Ureter (tissue), 1 donor: ENCODE measurements around the gene PINK1. TPM values are rescaled to one million over a fixed set of nuclear protein-coding genes. Genes with fewer than 3 reads are reported as not detected.
A peak's percentile ranks its signal among the peaks of the same experiment; 100 is the strongest.

Experiments
- DNase-seq: peaks from one replicate; pipeline ENCODE4 v3.0.0-alpha.2; 2020; ENCODE audit warnings: low spot score
- total RNA-seq: library from RNA; stranded (reverse); gene quantifications from one replicate; pipeline ENCODE4 v1.2.4, GENCODE V29; 2023
- donor health status: DM: yes; HTN: yes; CAD: no.

PINK1 gene
- total RNA-seq, 1 donor from 2014 or later, result 32.6 TPM

DNA sequence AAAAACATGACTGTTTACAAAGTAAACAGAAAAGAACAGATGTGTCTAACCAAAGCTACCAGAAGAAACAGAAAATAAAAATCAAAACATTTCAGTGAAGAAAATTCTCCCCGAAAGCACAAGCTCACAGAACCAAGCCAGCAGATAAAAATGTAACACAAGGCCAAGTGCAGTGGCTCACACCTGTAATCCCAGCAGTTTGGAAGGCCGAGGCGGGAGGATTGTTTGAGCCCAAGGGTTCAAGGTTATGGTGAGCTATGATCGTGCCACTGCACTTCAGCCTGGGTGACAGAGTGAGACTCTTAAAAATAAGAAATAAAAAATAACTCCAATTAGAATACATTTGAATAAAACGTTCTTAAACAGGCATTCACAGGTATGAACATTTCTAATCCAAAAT is 47.0 kb downstream of the PINK1 start:
- no peak for DNase-seq

DNA sequence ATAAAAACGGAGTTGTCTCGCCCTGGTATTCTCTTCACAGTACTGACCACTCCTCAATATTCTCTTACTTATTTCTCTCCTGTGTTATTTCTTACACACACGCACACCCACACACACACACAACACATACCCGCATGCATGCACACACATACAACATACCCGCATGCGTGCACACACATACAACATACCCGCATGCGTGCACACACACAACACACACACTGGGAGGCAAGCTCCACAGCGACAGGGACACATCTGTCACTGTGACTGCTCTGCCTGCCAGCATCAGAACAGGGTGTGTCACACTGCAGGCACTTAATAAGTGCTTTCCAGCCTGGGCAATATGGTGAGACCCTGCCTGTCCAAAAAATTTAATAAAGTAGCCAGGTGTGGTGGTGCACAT is 48.7 kb downstream of the PINK1 start:
- no peak for DNase-seq

DNA sequence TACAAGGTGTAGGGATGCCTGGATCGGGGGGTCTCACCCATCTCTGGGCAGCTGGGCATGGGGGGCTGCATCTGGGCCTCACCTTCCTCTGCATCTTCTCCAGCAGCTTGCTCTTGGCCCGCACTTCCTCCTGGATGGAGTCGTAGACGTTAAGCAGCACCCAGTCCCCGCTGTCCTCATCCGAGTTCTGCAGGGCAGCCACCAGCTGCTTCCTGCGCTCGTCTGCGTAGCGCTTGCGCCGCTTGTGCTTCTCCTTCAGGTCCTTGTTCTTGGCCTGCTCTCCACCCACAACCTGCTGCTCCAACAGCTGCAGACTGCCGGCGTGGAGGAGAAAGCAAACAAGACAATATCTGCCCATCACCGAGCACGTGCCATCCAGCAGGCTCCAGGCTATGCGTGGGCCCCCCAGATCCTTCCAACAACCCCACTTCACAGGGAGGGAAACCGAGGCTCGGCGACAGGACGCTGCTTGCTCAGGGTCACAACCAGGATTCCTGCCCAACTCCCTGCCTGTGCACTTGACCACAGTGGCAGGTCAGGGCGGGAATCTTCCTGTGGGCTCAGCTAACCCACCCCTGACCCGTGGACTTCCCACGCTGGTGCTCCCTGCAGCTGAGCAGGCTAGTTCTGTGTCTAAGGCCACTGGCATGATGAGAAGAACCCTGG is 49.4 kb downstream of the PINK1 start:
- DNase-seq, result no peak

DNA sequence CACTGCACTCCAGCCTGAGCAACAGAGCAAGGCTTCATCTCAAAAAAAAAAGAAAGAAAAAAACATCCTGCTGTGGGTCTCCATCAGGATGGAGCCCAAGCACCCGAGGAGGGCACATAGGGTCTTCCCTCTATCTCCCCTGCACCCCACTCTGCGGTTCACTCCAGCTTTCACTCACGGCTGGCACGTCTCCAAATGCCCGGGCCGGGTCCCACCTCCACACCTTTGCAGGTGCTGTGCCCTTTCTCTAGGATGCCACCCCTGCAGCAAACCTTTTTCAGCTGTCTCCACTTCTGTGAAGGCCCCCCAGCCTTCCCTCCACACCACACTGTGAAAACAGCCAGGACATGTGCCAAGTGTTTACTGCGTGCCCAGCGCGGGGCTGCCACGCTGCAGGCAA is 50.4 kb downstream of the PINK1 start:
- DNase-seq, result no peak

DNA sequence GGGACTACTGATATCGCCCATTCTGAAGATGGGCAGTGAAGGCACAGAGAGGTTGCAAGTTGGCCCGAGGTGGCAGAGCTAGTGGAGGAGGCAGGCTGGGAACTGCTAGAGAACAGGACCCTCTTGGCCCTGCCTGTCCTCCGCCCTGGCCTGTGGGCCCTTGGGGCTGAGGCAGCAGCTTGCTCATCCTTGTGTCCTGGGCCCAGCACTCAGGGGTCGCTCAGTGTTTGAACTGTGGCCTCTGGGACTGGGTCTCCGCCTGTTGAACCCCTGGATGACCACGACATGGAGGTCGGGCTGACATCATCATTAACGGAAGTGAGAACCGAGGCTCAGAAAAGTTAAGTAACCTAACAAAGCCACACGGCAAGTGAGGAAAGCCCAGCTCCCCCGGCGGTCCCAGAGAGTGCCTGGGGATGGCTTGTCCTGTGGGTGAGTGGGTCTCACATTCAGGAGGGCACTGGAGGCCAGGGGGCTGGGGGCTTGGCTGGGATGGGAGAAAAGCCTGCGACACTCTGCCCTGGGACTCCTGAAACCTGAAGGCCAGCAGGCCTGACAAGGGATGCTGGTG is 50.9 kb downstream of the PINK1 start:
- no peak for DNase-seq

DNA sequence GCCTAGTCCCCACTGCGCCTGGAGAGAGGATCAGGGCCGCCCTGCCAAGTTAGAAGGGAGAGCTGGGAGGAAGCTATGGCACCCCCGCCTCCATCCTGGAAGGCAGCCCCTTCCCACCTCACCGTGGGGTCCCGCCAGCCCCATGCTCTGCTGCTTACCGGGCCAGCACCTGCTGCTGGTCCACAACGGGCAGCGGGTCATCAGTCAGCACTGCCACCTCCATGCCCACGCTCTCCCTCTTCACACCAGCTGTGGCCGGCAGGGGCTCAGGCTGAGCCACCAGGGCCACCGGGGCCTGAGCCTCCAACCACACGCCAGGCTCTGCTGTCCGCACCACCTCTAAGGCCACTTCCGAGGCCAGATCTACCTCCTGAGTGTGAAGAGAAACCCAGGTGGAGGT is 51.4 kb downstream of the PINK1 start:
- no peak for DNase-seq

DNA sequence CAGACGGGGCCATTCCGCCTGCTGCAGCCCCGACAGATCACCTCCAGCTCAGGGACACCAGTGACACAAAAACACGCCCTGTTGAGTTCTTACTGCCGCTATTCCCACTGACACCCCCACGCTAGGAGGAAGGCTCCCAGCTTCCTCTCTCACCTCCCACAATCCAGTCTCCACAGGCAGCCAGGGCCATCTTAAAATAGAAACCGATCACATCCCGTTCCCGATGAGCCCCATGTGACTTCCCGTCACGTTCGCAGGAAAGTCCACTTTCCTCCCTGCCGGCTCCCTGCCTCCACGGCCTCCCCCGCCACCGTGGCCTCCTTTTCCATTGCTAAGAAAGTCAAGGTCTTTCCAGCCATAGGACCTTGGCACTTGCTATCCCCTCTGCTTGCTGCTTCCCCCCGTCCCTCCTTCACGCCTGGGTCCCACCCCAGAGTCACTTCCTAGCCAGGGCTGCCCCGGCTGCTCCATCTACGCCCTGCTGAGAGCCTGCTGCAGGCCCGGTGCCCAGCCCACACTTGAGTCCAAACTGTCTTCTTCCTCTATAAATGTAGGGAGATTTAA is 51.9 kb downstream of the PINK1 start:
- DNase-seq, result no peak

DNA sequence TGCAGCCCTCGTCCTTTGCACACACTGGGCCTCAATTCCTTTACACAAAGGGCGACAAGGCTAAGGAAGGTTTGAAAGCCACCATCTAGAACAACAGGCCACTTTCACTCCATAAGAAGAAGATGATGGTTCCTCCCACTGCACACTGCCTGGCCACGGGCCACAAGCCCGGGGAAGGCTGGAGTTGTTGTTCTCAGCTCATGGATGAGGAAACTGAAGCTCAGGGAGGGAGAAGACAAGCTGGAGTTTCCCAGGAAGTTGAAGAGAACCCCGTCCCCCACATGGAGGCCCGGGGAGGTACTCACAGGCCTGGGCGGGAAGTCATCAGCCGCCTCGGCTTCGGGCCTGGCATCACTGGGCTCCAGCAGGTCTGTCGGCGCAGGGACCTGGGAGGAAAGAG is 52.5 kb downstream of the PINK1 start:
- DNase-seq, result no peak

DNA sequence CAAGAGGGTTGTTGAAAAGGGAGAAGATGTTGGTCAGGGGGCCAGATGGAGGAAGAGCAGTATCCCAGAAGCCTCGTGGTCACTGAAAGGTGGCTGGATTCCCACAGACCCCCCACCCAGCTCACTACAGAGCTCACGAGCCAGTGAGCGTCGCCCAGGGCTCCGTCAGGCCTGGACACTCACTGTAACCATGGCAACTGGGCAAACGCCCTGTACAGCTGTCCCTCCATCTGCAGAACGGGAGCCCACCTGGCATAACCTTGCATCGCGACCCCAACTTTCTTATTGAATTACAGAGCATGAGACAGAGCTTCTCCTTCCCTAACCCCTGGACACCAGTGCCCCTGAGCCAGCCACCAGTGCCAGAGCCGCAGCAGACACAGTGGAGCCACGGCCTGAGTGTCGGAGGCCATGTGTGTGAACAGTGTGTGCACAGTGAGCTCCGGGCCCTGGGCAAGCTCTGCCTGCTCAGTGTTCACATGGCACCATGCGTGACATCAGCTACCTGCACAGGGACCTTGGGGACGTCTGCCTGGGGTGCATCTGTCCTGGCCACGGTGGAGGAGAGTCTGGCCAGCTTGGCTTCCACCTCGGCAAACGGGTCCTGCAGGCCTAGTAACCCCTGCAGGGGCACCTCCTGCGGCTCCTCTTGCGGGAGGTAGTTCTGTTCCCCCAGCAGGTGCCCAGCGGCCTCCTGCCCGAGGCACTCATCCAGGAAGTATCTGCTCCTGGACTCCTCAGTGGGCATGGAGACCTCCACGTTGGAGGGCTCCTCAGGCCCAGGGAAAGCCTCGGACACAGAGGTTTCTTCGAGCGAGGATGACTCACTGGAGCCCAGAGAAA is 53.8 kb downstream of the PINK1 start:
- no peak for DNase-seq

DNA sequence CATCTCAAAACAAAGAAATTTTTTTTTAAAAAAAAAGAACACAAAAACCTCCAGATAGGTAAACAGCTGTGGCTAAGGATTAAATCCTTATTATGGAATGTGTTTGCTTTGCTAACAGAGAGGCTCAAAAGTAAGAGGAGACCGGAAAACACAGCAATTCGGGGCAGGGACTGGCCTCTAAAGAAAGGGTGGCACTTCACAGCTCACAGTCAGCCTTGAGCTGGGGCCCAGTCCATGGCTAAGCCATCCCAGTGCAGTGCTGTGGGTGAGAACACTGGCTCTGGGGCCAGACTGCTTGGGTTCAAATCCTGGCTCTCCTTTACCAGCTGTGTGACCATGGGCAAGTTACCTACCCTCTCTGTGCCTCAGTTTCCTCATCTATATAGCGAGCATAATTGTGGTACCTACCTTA is 56.4 kb downstream of the PINK1 start:
- no peak for DNase-seq

DNA sequence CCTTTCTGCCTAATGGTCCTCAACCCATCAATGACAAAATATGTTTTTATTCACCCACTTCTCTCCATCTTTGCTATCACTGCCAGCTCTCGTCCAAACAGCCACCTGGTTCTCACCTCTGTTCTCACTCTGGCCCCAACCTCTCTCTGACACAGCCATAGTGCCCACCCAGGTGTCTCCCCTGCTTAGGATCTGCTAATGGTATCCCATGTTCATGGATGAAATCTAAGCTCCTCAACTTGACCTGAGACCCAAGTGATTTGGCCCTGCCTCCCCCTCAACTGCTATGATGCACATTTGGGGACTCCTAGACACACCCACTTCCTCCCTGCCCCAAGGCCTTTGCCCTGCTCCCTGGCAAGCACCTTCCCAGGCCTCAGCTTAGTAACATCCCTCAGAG is 58.6 kb downstream of the PINK1 start:
- no peak for DNase-seq

DNA sequence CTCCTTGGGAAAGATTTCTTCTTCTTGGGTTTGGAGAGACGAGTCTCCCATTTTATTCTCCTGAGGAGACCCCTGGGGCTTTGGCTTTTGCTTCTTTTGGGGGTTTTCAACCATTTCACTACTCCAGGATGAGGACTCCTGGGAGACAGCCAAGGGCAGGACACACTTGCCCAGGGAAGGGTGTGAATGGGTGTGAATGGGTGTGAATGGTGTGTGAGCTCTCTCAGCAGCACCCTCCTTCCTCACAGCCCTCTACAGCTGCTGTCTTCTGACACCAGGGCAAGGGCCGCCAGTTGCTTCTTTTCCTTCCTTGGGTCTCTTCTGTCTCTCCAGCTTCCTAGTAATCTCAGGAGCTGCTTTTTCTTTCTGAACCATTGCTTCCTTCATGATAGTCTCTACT is 60.4 kb downstream of the PINK1 start:
- no peak for DNase-seq

DNA sequence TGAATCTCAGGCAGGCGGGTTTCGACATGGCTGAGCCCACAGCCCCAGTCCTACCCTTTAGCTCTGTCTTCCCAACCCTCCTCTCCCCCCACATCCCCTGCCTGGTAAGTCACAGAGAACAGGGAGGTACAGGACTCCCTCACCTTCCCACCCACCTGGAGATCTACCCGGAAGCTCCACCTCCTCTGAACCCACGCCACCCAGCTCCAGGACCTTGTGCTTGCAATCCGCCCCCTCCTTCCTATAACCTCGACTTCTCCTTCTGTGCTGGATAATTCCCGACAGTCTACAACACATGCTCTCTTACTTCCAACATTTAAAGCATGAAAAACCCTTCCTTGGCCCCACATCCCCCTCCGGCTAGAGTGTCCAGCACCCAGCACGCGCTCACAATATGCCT is 62.3 kb downstream of the PINK1 start:
- DNase-seq, result no peak

DNA sequence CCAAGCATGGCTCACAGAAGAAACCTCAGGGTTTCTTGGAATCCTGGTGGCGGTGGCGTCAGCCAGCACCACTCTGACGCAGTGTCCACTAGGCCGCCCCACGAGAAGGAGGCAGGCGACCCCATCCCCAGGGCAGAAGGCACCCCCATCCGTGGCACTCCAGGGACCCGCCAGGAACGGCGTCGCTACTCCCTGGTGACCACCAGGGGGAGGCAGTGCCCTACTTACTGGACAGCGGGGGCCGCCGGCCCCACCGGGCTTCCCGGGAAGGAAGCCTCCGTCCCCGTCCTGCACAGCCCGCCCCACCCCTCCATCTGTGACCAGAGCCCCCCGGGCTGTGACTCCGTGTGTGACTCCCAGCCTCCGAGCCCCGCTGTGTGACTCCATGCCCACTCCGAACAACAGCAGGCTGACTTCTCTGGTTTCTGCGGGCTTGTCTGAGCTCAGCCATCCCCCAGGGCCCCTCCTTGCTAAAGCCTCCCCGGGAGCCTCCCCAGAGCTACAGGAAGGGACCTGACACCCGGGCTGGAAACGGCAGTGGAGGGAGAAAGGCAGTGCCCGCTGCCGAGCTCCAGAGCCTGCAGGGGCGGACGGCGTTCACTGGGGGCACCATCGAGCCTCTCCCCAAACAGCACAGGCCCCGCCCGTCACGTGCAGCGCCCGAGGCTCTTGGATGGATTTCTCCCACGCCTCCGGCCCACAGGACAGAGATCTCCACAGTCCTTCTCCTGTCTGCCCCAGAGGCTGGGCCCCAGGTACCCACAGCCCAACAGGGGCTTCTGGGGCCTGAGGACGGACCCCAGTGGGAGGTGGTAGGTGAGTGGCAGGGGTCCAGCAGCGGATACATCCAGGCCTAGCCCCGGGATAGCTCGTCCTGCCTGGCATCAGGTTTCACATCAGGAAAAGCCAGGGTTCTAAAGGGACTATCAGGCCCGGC is 63.4 kb downstream of the PINK1 start:
- peak; percentile 89 for DNase-seq

DNA sequence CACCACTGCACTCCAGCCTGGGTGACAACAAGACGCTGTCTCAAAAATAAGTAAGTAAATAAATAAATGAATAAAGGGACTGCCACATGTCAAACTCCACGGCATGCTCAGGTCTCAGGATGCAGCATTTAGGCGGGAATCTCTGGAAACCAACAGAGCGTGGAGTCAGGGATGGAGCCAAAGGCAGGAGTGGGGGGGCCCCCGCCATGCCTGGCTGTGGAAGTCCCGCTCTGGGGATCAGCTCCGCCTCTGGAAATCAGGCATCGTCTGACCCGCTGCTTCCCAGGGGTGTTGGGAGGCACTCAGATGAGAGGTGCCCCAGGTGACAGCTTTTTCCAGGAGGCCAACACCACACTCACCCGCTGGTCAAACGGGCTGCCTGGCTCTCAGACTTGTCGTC is 64.3 kb downstream of the PINK1 start:
- DNase-seq, result no peak

DNA sequence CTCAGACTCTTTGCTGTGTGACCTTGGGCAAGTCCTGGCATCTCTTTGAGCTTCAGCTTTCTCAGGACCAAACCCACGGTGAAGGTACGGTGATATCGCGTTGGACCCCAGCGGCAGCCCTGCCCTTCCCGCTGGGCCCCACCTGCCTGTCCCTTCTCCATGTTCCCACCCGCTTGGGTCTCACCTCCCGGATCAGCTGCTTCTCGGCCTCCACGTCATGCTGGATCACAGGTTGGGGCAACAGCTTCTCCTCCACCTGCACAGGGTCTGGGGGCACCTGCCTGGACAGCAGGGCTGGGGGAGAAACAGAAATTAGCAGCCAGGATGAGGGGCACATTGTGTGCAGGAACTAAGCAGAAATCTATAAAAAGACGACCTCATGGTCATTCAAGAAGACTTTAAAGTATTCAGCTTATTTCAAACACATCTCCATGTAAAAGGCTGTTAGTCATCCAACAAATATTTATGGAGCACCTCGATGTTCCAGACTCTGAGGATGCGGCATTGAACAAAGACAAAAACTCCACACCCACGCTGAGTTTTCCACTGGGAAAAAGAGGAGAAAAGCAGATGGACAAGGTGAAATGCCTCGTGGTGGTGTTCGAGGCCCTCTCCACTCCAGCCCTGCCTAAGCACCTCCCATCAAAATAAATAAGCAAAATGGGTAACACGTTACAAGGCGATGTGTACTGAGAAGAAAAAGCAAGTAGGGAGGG is 65.1 kb downstream of the PINK1 start:
- no peak for DNase-seq

DNA sequence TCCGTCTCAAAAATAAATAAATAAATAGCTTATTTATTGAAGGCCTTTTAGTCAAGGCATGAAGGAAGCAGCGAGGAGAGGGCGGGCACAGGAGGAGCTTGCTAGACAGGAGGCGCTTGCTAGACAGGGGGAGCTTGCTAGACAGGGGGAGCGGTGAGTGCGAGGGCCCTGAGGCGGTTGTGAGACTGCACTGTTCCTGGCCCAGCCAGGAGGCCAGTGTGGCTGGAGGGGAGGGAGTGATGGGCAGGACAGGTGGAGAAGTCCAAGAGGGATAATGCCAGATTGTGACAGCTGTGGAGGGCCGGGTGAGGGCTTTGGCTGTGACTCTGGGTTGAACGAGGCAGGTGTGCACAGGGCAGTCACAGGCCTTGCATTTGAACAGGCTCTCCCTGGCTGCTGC is 66.3 kb downstream of the PINK1 start:
- DNase-seq, result peak; percentile 69

DNA sequence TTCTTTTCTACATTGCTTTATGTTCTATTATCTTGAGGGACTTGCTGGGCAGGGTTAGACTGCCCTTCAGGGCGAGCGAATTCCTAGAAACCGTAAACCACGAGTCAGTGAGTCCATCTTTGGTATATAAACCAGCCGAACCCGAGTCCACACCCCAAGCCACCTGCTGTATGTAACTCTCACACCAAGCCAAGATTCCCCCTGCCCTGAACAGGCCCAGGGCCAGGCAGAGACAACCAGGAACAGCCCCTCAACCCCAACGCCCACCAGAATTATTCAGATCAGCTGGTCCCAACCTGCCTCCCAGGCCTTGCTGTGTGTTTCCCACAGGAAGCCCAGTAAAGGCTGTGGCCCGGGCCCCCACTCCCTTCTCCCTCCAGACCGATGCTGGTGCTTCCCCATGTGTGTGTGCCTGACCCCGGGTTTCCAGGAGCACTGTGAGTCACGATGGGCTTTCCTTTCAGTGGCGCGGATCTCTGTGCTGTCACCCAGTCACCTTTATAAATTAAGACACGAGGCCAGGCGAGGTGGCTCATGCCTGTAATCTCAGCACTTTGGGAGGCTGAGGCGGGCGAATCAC is 67.5 kb downstream of the PINK1 start:
- no peak for DNase-seq
